ENCODE data around the gene FAM229B.
"Not testable (repeated sequence)": the region's sequence is repeated elsewhere in the genome, so short reads cannot be mapped to it uniquely, and the experiment has no call there.

Gene FAM229B

GRCh38 chr6:112087136-112087911 lies at the start of gene FAM229B, which contains the start of gene TUBE1:
Gene FAM229B, plus strand, starts transcription at chr6:112087591. Its CDS starts 11,693 bp downstream, at chr6:112099284.
Gene TUBE1, minus strand, starts transcription at chr6:112087482. Its CDS starts 48 bp downstream, at chr6:112087434.
- peak; percentile 98 for DNase-seq

GRCh38 chr6:112037783-112038216 lies 49.6 kb upstream of the FAM229B start:
- DNase-seq, result peak; percentile 94

- peak; percentile 71 for DNase-seq
Measured at GRCh38 chr6:112038268-112038667, 49.1 kb upstream of the FAM229B start.

GRCh38 chr6:112038756-112039430 lies 48.5 kb upstream of the FAM229B start:
- DNase-seq, result no peak

GRCh38 chr6:112039431-112039770 lies 48.0 kb upstream of the FAM229B start:
- DNase-seq, result no peak

- DNase-seq, result no peak
Measured at GRCh38 chr6:112040956-112041355, 46.4 kb upstream of the FAM229B start.

- no peak for DNase-seq
Measured at GRCh38 chr6:112041535-112041934, 45.9 kb upstream of the FAM229B start.

- peak; percentile 96 for DNase-seq
Measured at GRCh38 chr6:112043032-112044007, 44.1 kb upstream of the FAM229B start.

- DNase-seq, result no peak
Measured at GRCh38 chr6:112044196-112044595, 43.2 kb upstream of the FAM229B start.

- DNase-seq, result no peak
Measured at GRCh38 chr6:112044856-112045255, 42.5 kb upstream of the FAM229B start.

- DNase-seq, result not testable (repeated sequence)
Measured at GRCh38 chr6:112047523-112047922, 39.9 kb upstream of the FAM229B start.

GRCh38 chr6:112049026-112049799 lies 38.2 kb upstream of the FAM229B start:
- no peak for DNase-seq

GRCh38 chr6:112049996-112050395 lies 37.4 kb upstream of the FAM229B start:
- DNase-seq, result no peak

GRCh38 chr6:112050429-112050828 lies 37.0 kb upstream of the FAM229B start:
- no peak for DNase-seq

GRCh38 chr6:112051251-112051740 lies 36.1 kb upstream of the FAM229B start:
- DNase-seq, result not testable (repeated sequence)

GRCh38 chr6:112054001-112054400 lies 33.4 kb upstream of the FAM229B start, which contains the start of gene CCN6:
Gene CCN6, plus strand, starts transcription at chr6:112054104. Its CDS starts 254 bp downstream, at chr6:112054358.
- no peak for DNase-seq

- no peak for DNase-seq
Measured at GRCh38 chr6:112054555-112055190, 32.7 kb upstream of the FAM229B start.

- no peak for DNase-seq
Measured at GRCh38 chr6:112058243-112059032, 29.0 kb upstream of the FAM229B start.

- DNase-seq, result no peak
Measured at GRCh38 chr6:112061605-112062004, 25.8 kb upstream of the FAM229B start.

- no peak for DNase-seq
Measured at GRCh38 chr6:112062966-112063365, 24.4 kb upstream of the FAM229B start.

Measured in islet precursor cell (in vitro differentiated cells).